HEK293T (cell line): ENCODE results near the gene ALDH4A1.

Experiments used
- ARNT ChIP-seq: fragments of 450-650 bp; IDR thresholded peaks from 2 replicates; pipeline ENCODE4 v1.6.1; 2017; ENCODE audit warnings: mild to moderate bottlenecking
- BHLHE40 ChIP-seq: fragments of 450-650 bp; IDR thresholded peaks from 2 replicates; pipeline ENCODE4 v1.6.1; 2016; ENCODE audit warnings: mild to moderate bottlenecking, moderate library complexity, borderline replicate concordance
- CTBP1 ChIP-seq: fragments of 450-650 bp; IDR thresholded peaks from 2 replicates; pipeline ENCODE4 v1.6.1; 2016; ENCODE audit warnings: borderline replicate concordance
- ELF4 ChIP-seq: fragments of 450-650 bp; IDR thresholded peaks from 2 replicates; pipeline ENCODE4 v1.6.1; 2017; ENCODE audit warnings: antibody characterized with exemption
- FOXA1 ChIP-seq: fragments of 450-650 bp; IDR thresholded peaks from 2 replicates; pipeline ENCODE4 v1.6.1; 2016; ENCODE audit warnings: mild to moderate bottlenecking
- FOXK2 ChIP-seq: fragments of 450-650 bp; IDR thresholded peaks from 2 replicates; pipeline ENCODE4 v1.6.1; 2016; ENCODE audit warnings: mild to moderate bottlenecking
- FOXM1 ChIP-seq: fragments of 450-650 bp; IDR thresholded peaks from 2 replicates; pipeline ENCODE4 v1.6.1; 2017; ENCODE audit warnings: mild to moderate bottlenecking, borderline replicate concordance
- HDGF ChIP-seq: fragments of 450-650 bp; IDR thresholded peaks from 2 replicates; pipeline ENCODE4 v1.6.1; 2017; ENCODE audit warnings: antibody characterized with exemption, borderline replicate concordance
- L3MBTL2 ChIP-seq: fragments of 450-650 bp; conservative IDR thresholded peaks from 2 replicates; pipeline ENCODE4 v1.6.1; 2016; ENCODE audit warnings: mild to moderate bottlenecking
- LEF1 ChIP-seq: fragments of 450-650 bp; IDR thresholded peaks from 2 replicates; pipeline ENCODE4 v1.6.1; 2017; ENCODE audit warnings: mild to moderate bottlenecking, borderline replicate concordance
- PKNOX1 ChIP-seq: fragments of 450-650 bp; IDR thresholded peaks from 2 replicates; pipeline ENCODE4 v1.6.1; 2016
- SP1 ChIP-seq: fragments of 450-650 bp; IDR thresholded peaks from 2 replicates; pipeline ENCODE4 v1.6.1; 2017
- SUZ12 ChIP-seq: fragments of 450-650 bp; IDR thresholded peaks from 2 replicates; pipeline ENCODE4 v1.6.1; 2016; ENCODE audit warnings: mild to moderate bottlenecking
- ZNF384 ChIP-seq: fragments of 450-650 bp; IDR thresholded peaks from 2 replicates; pipeline ENCODE4 v1.6.1; 2016

GRCh38 chr1:18886003-18886335 is 16.4 kb downstream of the ALDH4A1 start:
- TF ChIP-seq ELF4 (no peak), HDGF (no peak), FOXM1 (no peak), BHLHE40 (no peak), SP1 (no peak), SUZ12 (no peak), ARNT (no peak), ZNF384 (no peak), FOXA1 (no peak), FOXK2 (no peak), LEF1 (no peak), CTBP1 (no peak), PKNOX1 (no peak), L3MBTL2 (no peak)
